GM12891 (cell line): ENCODE data around the gene PCSK9.

Experiments used
- POLR2A ChIP-seq: IDR thresholded peaks from 2 replicates; pipeline ENCODE4 v1.6.1; 2011; ENCODE audit warnings: low read depth, low read length, control low read depth
- POLR2AphosphoS5 ChIP-seq: IDR thresholded peaks from 2 replicates; pipeline ENCODE4 v1.6.1; 2011; ENCODE audit warnings: low read depth, low read length, control low read depth
- POU2F2 ChIP-seq: IDR thresholded peaks from 2 replicates; pipeline ENCODE4 v1.6.1; 2011; ENCODE audit warnings: low read depth, mild to moderate bottlenecking, control low read depth, low read length, moderate library complexity
- SPI1 ChIP-seq: IDR thresholded peaks from 2 replicates; pipeline ENCODE4 v1.6.1; 2011; ENCODE audit warnings: low read depth, low read length, control low read depth
- TAF1 ChIP-seq: IDR thresholded peaks from 2 replicates; pipeline ENCODE4 v1.6.1; 2011; ENCODE audit warnings: low read depth, low read length, control low read depth

DNA sequence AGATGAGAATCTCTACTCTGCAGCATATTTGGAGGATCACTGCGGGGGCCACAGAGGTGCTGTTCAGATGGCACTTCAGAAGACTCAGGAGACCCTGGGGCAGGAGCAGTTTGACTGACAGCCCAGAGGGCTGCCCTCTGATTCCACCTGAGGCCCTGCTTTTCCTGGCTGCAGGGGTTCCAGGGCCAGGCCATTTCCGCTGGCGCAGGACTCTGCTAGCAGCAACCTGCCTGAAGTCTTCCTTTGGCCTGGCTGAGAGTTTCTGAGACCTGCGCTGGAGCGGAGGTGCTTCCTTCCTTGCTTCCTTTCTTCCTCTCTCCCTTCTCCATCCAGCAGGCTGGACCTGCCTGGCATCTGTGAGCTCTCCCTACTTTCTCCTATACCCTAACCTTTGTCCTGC is 11.8 kb downstream of the PCSK9 start:
- TF ChIP-seq POLR2A (no peak), TAF1 (no peak), SPI1 (no peak), POLR2AphosphoS5 (no peak), POU2F2 (no peak)
